MCF 10A (cell line): Measurements from ENCODE around the gene KIF5B. TPM values are rescaled to one million over a fixed set of nuclear protein-coding genes. Genes with fewer than 3 reads are reported as not detected.
A peak's percentile ranks its signal among the peaks of the same experiment; 100 is the strongest.

Experiments
- BruUV-seq: library from RNA; stranded (reverse); fragments of 400-500 nt; replicated peaks from 2 replicates; lab custom pipeline; 2021; lab: Mats Ljungman, UMichigan
- CTCF ChIA-PET: fragments of 300-600 bp; sonication (Branson Sonifier 250); formaldehyde crosslinking; extraction: SDS; loops from one replicate; lab custom pipeline; 2021; ENCODE audit warnings: antibody characterized with exemption, inconsistent platforms; lab: Yijun Ruan, JAX
- POLR2A ChIA-PET: fragments of 300-600, 350-650 bp; sonication (Branson Sonifier 250); formaldehyde crosslinking; extraction: SDS; loops from one replicate; lab custom pipeline; 2020; ENCODE audit warnings: antibody characterized with exemption, inconsistent platforms; lab: Yijun Ruan, JAX
- DNase-seq: peaks from one replicate; pipeline ENCODE4 v3.0.0-alpha.2; 2018; ENCODE audit not compliant: unreplicated experiment
- H3K27ac Mint-ChIP-seq: one replicate; pipeline ENCODE4 v1.8.0; 2022; ENCODE audit warnings: mild to moderate bottlenecking, low read depth, mixed read lengths; ENCODE audit not compliant: unreplicated experiment
- H3K27me3 Mint-ChIP-seq: one replicate; pipeline ENCODE4 v1.8.0; 2022; ENCODE audit warnings: mixed read lengths; ENCODE audit not compliant: insufficient read depth, unreplicated experiment
- H3K36me3 Mint-ChIP-seq: one replicate; pipeline ENCODE4 v1.8.0; 2022; ENCODE audit warnings: mild to moderate bottlenecking, moderate library complexity, mixed read lengths; ENCODE audit not compliant: insufficient read depth, unreplicated experiment
- H3K4me1 Mint-ChIP-seq: one replicate; pipeline ENCODE4 v1.8.0; 2022; ENCODE audit warnings: mixed read lengths; ENCODE audit not compliant: insufficient read depth, unreplicated experiment
- H3K4me3 Mint-ChIP-seq: one replicate; pipeline ENCODE4 v1.8.0; 2022; ENCODE audit warnings: mild to moderate bottlenecking, moderate library complexity, mixed read lengths; ENCODE audit not compliant: unreplicated experiment
- H3K9me3 Mint-ChIP-seq: one replicate; pipeline ENCODE4 v1.8.0; 2022; ENCODE audit warnings: mixed read lengths; ENCODE audit not compliant: unreplicated experiment
- CTCF ChIP-seq: fragments of 200-600 bp; IDR thresholded peaks from one replicate; pipeline ENCODE4 v1.8.0; 2022; ENCODE audit warnings: antibody characterized with exemption, mild to moderate bottlenecking; ENCODE audit not compliant: unreplicated experiment
- intact Hi-C: fragments of 100-400 bp; cut with micrococcal nuclease; formaldehyde crosslinking; loops from 2 replicates; pipeline ENCODE4 v1.14.1; 2022
- total RNA-seq: library from RNA; stranded (reverse); gene quantifications from 2 replicates; pipeline ENCODE4 v1.2.3, GENCODE V29; 2022

The KIF5B gene
- total RNA-seq, 1 experiment from 2014 or later: 150 TPM

DNA sequence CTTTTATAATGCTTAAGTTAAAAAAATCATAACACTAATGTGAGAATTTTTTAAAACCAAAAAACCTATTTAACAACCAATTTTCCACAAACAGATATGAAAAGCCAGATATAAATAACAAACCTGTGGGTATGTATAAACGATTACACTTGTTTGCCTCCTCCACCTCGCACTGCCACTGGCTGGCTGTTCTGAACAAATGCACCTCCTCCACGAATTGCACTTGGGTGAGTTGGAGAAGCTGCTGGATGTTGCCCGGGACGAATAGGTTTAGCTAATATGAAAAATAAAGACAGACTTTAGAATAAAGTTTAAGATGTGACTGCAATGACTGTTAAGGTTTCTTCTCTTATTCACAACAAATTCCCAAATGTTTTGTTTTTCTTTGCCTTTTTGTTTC is 40.8 kb downstream of the KIF5B start:
- BruUV-seq: no TSS peak
- no peak for DNase-seq
- Mint-ChIP-seq H3K36me3 (peaks cover 97% of the 10 kb centered on the region), H3K9me3 (no peaks in the 10 kb centered on the region), H3K4me3 (no peak overlapping the region), H3K4me1 (no peaks in the 10 kb centered on the region), H3K27ac (no peak overlapping the region), H3K27me3 (no peaks in the 10 kb centered on the region)
- intact Hi-C loops: no loop called here
- ChIA-PET POLR2A (no interaction called here), CTCF (interaction anchor here (0.7 kb wide), 1 partner anchor 178 kb away, joined by 3 read pairs; no protein-coding TSS in a partner anchor)
- TF ChIP-seq CTCF: no peak

DNA sequence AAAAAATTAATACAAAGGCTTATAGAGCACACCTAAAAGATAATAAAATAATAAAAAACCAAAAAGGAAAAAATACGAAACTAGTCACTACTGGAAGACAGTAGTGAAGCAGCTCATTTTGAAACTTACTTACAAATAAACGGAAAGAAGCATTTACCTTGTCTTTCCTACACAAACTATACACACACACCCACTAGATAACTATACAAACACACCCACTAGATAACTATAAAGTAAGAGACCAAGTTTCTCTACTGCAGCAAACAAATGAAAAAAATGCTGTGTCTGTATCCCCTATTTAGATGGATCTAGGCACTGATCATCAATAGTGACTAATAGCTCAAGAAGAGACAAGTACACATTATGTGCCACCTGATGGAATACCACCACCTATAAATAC is 49.2 kb downstream of the KIF5B start:
- DNase-seq: no peak
- Mint-ChIP-seq H3K36me3 (peaks cover 86% of the 10 kb centered on the region), H3K4me1 (no peaks in the 10 kb centered on the region), H3K27me3 (no peaks in the 10 kb centered on the region), H3K4me3 (no peak overlapping the region), H3K9me3 (no peaks in the 10 kb centered on the region), H3K27ac (no peak overlapping the region)
- intact Hi-C loops: loop anchor here (5.0 kb wide), 1 partner anchor 145 kb away; no protein-coding TSS in a partner anchor
- BruUV-seq: no TSS peak
- no peak for TF ChIP-seq CTCF
- ChIA-PET CTCF (interaction anchor here (0.6 kb wide), 1 partner anchor 71 kb away, joined by 3 read pairs; no protein-coding TSS in a partner anchor), POLR2A (no interaction called here)

GRCh38 chr10:32005050-32005449 is 51.2 kb downstream of the KIF5B start:
- BruUV-seq: no TSS peak
- Mint-ChIP-seq H3K4me1 (no peaks in the 10 kb centered on the region), H3K9me3 (no peaks in the 10 kb centered on the region), H3K27ac (no peak overlapping the region), H3K36me3 (peaks cover 69% of the 10 kb centered on the region), H3K27me3 (no peaks in the 10 kb centered on the region), H3K4me3 (no peak overlapping the region)
- POLR2A ChIA-PET: interaction anchor here (2.7 kb wide), 1 partner anchor 143 kb away, joined by 11 read pairs; no protein-coding TSS in a partner anchor
- peak; percentile 62 for DNase-seq
- CTCF ChIA-PET: interaction anchor here (1.1 to 1.5 kb wide), 5 partner anchors 9 to 208 kb away, joined by 3 to 5 read pairs (median 4); no protein-coding TSS in a partner anchor
- peak; percentile 24 for TF ChIP-seq CTCF
- intact Hi-C loops: loop anchor here (5.0 kb wide), 1 partner anchor 143 kb away; no protein-coding TSS in a partner anchor

- BruUV-seq: no TSS peak
Measured at GRCh38 chr10:32004161-32004591, 52.0 kb downstream of the KIF5B start.

More at GRCh38 chr10:32004161-32004591, 52.0 kb downstream of the KIF5B start:
- TF ChIP-seq CTCF: no peak
- H3K9me3 Mint-ChIP-seq: no peaks in the 10 kb centered on the region
- CTCF ChIA-PET: interaction anchor here (0.6 to 1.5 kb wide), 6 partner anchors 27 to 208 kb away, joined by 3 to 5 read pairs (median 3); no protein-coding TSS in a partner anchor
- H3K4me1 Mint-ChIP-seq: no peaks in the 10 kb centered on the region
- intact Hi-C loops: no loop called here
- H3K36me3 Mint-ChIP-seq: peaks cover 60% of the 10 kb centered on the region
- POLR2A ChIA-PET: interaction anchor here (2.7 kb wide), 1 partner anchor 142 kb away, joined by 11 read pairs; no protein-coding TSS in a partner anchor
- no peak overlapping the region for H3K4me3 Mint-ChIP-seq
- no peaks in the 10 kb centered on the region for H3K27me3 Mint-ChIP-seq
- DNase-seq: no peak
- no peak overlapping the region for H3K27ac Mint-ChIP-seq
